ENCODE measurements around the gene FIGNL1.

DNA sequence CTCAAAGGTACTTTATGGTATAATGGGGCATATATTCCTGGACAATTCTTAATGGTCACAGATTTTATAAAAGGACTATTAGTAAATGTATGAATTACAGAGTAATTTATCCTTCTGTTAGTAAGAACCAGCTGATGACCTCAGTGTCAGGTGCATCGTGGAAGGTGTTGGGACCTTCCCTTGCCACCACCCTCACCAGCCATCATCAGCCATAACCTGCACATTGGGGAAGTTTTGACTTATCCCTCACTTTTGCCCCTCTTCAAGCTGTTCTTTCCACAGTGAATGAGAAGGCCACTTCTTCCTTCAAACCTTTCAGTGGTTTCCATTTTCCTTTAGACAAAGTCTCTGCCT is 52.2 kb downstream of the FIGNL1 start:
- TF ChIP-seq, protein P1, sequence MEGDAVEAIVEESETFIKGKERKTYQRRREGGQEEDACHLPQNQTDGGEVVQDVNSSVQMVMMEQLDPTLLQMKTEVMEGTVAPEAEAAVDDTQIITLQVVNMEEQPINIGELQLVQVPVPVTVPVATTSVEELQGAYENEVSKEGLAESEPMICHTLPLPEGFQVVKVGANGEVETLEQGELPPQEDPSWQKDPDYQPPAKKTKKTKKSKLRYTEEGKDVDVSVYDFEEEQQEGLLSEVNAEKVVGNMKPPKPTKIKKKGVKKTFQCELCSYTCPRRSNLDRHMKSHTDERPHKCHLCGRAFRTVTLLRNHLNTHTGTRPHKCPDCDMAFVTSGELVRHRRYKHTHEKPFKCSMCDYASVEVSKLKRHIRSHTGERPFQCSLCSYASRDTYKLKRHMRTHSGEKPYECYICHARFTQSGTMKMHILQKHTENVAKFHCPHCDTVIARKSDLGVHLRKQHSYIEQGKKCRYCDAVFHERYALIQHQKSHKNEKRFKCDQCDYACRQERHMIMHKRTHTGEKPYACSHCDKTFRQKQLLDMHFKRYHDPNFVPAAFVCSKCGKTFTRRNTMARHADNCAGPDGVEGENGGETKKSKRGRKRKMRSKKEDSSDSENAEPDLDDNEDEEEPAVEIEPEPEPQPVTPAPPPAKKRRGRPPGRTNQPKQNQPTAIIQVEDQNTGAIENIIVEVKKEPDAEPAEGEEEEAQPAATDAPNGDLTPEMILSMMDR (IDR thresholded peaks at IDR 0.05) = no peak
- TF ChIP-seq POLR2A (IDR thresholded peaks at IDR 0.05) = no peak
